NCI-H1105 (cell line): ENCODE measurements around the gene RNF34.
A peak's percentile ranks its signal among the peaks of the same experiment; 100 is the strongest.

ENCODE experiments used
- DNase-seq: peaks from one replicate; lab custom pipeline; 2025; lab: John Stamatoyannopoulos, UW

RNF34 gene

GRCh38 chr12:121390856-121391255 is 9.1 kb upstream of the RNF34 start:
- no peak for DNase-seq

- DNase-seq = no peak
These were observed 8.1 kb upstream of the RNF34 start for GRCh38 chr12:121391619-121392324.

- DNase-seq = no peak
These were observed 7.6 kb upstream of the RNF34 start for GRCh38 chr12:121392325-121392716.

GRCh38 chr12:121397521-121397920 is 2.4 kb upstream of the RNF34 start:
- no peak for DNase-seq

GRCh38 chr12:121398355-121398754 is 1.6 kb upstream of the RNF34 start:
- DNase-seq = no peak

- peak; percentile 32 for DNase-seq
These were observed 618 bp downstream of the RNF34 start for GRCh38 chr12:121400332-121401139.

GRCh38 chr12:121403721-121404120 is 3.8 kb downstream of the RNF34 start:
- DNase-seq = no peak

- DNase-seq = peak; percentile 86
These were observed 4.8 kb downstream of the RNF34 start for GRCh38 chr12:121404734-121405133.

- DNase-seq = no peak
These were observed 5.3 kb downstream of the RNF34 start for GRCh38 chr12:121405211-121405610.

- no peak for DNase-seq
These were observed 14.0 kb downstream of the RNF34 start for GRCh38 chr12:121413917-121414316.

- DNase-seq = no peak
These were observed 17.9 kb downstream of the RNF34 start for GRCh38 chr12:121417847-121418246.

- DNase-seq = no peak
These were observed 20.2 kb downstream of the RNF34 start for GRCh38 chr12:121420109-121420508.

- DNase-seq = no peak
These were observed 23.3 kb downstream of the RNF34 start for GRCh38 chr12:121423253-121423652.

- DNase-seq = no peak
These were observed 24.0 kb downstream of the RNF34 start for GRCh38 chr12:121423682-121424623.

- no peak for DNase-seq
These were observed 24.7 kb downstream of the RNF34 start for GRCh38 chr12:121424624-121424975.

- DNase-seq = no peak
These were observed 27.7 kb downstream of the RNF34 start for GRCh38 chr12:121427556-121428050.

GRCh38 chr12:121428883-121429282 is 29.0 kb downstream of the RNF34 start:
- no peak for DNase-seq

- no peak for DNase-seq
These were observed 31.0 kb downstream of the RNF34 start for GRCh38 chr12:121430833-121431415.

GRCh38 chr12:121432740-121433480 is 33.0 kb downstream of the RNF34 start:
- DNase-seq = no peak

- no peak for DNase-seq
These were observed 36.8 kb downstream of the RNF34 start for GRCh38 chr12:121436706-121437105.

- DNase-seq = no peak
These were observed 39.0 kb downstream of the RNF34 start for GRCh38 chr12:121438905-121439304.
